GM18505 (cell line): Measurements from ENCODE around the gene DYNLT4.
"Not testable (repeated sequence)": the region's sequence is repeated elsewhere in the genome, so short reads cannot be mapped to it uniquely, and the experiment has no call there.

ENCODE experiments used
- ATAC-seq: cut with Tn5 transposase; IDR thresholded peaks from one replicate; pipeline ENCODE4 v1.9.1; 2021; ENCODE audit not compliant: unreplicated experiment
- POLR2A ChIP-seq: IDR thresholded peaks from 4 replicates; pipeline ENCODE4 v1.6.1; 2011; ENCODE audit warnings: borderline replicate concordance; ENCODE audit not compliant: insufficient read depth, insufficient read length; ENCODE audit errors: extremely low read depth

The DYNLT4 gene

DNA sequence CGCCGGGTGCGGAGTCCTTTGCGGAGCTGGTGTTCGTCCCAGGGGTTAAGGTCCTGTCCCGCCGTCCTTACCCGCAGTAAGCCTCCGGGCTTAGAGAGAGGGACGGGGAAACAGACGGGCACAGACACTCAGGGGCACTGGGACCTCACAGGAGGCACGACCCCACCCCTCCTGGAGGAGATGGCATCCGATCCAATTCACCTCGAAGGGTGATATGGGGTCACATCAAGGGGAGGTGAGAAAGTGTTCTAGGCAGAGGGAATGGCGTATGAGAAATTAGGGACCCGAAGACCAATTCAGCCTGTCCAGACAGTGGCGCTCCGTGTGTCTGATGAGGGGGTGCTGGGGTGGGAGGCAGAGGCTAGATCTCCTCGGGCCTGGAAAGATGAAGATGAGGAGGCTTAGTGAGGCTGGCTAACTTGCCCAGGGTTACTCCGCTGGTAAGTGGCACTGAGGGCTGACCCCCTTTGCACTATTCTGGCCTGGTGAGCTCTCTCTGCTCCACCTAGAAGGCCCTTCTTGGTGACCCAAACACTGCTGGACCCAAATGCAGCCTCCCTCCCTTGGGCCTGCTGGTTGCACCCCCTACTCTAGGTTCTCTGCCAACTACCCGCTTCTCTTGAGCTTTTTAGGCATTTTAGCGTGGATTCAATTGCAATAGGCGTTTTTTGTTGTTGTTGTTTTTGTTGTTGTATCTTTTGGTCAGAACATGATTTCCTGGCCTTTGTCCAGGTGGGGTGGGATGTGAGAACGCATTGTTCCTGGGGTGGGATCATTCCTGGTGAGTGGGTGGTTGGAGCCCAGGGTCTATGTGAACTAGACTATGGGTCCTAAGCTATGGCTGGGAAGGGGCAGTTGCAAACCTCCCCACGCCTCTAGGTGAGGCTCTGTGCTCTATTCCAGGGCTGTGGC is 13.4 kb upstream of the DYNLT4 start:
- ATAC-seq, result no peak
- TF ChIP-seq POLR2A, result no peak

DNA sequence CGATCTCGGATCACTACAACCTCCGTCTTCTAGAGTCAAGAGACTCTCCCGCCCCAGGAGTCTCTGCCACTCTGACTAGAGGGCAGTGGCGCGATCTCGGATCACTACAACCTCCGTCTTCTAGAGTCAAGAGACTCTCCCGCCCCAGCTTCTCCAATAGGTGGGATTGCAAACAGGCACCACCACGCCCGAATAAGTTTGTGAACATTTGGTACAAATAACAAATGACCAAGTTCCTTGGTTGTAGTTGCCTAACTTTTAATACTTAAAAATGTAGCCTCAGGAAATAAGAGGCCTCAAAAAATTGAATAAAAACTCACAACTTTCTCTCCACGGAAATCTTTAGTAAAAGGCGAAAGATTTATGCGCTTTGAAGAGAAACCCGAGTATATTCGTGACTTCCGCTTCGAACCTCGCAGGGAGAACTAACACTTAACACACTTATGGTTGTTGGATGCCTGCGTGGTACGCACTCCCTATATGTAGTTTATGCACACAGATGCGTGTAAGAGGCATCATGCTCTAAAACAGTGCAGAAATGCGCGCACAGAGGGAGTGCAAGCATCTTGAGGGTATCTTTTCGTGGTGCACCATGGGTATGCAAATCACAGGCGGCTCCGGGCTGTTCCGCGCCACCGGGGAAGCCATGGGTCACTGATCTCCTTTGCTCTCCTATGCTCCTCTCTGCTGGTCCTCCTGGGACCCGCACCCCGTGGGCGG is 12.6 kb upstream of the DYNLT4 start:
- ATAC-seq, result peak; percentile 78
- TF ChIP-seq POLR2A, result peak; percentile 99

DNA sequence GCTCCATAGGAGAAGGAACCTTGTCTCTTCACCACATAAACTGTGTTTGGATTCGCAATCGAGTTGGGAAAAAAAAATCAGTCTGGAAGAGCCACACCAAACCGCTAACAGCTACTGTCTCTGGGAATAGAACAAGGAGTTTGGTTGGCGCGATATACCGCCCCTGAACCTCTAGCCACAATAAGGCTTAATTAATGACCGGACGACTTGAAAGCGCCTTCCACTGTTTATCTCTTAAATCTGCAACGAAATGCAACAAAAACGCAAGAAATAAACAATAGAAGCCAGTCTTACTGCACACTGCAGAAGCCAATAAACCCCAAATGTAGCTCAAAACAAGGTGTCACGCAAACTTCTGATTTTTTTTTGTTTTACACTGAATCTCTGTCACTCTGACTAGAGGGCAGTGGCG is 12.1 kb upstream of the DYNLT4 start:
- TF ChIP-seq POLR2A, result no peak
- ATAC-seq, result no peak

DNA sequence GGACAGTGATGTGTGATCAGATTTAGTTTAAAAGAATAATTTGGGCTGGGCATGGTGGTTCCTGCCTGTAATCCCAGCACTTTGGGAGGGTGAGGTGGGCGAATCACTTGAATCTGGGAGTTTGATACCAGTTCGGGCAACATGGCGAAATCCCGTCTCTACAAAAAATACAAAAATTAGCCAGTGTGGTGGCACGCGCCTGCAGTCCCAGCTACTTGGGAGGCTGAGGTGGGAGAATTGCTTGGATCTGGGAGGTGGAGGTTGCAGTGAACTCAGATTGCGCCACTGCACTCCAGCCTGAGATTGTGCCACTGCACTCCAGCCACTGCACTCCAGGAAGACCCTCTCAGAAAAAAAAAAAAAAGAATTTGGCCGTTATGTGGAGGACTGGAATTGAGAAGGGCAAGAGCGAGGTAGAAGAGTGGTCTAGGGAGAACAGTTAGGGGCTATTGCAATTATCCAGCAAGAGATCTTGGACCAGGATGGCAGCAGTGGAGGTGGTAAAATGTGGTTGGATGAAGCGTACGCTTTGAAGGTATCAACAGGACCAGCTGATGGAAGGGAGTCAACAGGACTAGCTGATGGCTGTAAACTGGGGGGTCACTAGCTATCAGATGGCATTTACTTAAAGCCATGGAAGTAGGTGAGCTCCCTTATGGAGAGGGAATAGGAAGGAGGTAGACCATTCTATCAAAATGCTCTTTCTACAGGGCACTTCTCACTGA is 10.8 kb upstream of the DYNLT4 start:
- ATAC-seq, result no peak
- TF ChIP-seq POLR2A, result no peak

DNA sequence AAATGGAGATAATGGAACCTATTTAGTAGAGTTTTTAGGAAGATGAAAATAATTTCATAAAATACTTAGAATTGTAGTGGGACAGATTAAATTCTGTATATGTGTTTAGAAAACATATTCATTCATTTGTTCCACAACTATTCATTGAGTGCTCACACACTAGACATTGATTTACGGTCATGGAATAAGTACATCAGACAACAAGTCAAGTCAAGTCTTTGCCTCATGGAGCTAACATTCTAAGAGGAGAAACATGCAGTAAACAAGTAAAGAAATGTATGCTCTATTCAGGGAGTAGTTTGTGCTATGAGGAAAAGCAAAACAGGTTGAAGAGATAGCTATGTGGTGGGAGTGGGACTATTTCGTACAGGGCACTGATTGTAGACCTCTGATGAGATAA is 10.2 kb upstream of the DYNLT4 start:
- TF ChIP-seq POLR2A, result no peak
- no peak for ATAC-seq

DNA sequence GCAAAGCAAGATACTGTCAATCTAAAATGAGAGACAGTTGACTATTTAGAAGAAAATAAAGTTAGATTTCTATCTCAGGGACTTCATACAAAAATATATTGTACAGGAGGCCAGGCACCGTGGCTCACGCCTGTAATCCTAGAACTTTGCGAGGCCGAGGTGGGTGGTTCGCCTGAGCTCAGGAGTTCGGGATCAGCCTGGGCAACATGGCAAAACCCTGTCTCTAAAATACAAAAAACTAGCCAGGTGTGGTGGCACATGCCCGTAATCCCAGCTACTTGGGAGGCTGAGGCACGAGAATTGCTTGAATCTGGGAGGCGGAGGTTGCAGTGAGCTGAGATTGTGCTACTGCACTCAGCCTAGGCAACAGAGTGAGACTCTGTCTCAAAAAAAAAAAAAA is 8.8 kb upstream of the DYNLT4 start:
- not testable (repeated sequence) for ATAC-seq

DNA sequence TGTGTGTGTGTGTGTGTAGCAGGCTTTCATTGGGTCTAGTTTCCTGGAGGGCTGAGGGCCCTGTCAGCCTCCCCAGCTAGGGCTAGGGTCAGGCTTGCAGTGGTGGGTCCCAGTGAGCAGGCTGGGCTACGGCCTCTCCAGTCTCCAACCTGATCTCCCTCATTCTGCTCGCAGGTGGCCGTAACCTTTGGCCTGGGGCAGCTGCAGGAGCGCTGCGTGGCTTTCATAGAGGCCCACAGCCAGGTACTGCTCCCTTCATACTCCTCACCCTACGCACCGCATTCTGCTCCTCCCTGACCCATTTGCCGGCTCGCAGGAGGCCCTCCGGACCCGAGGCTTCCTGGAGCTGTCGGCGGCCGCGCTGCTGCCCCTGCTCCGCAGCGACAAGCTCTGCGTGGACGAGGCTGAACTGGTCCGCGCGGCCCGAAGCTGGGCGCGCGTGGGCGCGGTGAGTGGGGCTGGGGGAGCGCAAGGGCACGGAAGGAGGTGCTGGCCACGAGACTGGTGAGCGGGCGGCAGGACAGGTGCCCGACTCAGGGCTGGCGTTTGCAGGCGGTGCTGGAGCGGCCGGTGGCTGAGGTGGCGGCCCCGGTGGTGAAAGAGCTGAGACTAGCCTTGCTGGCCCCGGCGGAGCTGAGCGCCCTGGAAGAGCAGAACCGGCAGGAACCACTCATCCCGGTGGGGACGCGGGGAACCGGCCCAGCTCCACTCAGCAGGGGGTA is 5.8 kb upstream of the DYNLT4 start:
- no peak for TF ChIP-seq POLR2A
- ATAC-seq, result no peak

DNA sequence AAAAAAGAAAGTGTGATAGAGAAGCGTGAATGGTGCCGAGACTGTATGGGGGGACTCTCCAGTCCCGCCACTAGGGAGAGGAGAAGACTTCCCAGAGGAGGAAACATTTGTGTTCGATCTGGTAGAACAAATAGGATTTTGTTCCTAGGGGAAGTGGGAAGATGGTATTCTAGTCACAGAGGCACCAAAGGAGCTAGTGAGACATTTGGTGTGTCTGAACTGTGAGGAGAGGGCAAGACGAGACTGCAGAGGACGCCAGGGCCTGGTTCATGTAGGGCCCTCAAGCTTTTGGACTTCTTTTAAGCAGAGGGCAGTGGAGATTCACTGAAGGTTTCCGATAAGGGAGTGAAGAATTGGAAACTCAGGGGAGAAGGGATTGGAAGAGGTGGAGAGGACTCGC is 4.1 kb upstream of the DYNLT4 start:
- ATAC-seq, result no peak
- no peak for TF ChIP-seq POLR2A

DNA sequence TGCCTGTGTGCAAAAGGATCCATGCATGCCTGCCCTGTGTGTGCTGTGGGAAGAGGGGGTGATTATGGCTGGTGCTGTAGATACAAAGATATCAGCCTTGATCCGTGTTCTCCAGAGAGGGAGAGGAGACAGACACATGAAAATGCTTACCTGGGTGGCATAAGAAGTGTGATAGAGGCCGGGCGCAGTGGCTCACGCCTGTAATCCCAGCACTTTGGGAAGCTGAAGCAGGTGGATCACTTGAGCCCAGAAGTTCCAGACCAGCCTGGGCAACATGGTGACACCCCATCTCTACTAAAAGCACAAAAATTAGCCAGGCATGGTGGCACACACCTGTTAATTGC is 3.6 kb upstream of the DYNLT4 start:
- not testable (repeated sequence) for ATAC-seq

DNA sequence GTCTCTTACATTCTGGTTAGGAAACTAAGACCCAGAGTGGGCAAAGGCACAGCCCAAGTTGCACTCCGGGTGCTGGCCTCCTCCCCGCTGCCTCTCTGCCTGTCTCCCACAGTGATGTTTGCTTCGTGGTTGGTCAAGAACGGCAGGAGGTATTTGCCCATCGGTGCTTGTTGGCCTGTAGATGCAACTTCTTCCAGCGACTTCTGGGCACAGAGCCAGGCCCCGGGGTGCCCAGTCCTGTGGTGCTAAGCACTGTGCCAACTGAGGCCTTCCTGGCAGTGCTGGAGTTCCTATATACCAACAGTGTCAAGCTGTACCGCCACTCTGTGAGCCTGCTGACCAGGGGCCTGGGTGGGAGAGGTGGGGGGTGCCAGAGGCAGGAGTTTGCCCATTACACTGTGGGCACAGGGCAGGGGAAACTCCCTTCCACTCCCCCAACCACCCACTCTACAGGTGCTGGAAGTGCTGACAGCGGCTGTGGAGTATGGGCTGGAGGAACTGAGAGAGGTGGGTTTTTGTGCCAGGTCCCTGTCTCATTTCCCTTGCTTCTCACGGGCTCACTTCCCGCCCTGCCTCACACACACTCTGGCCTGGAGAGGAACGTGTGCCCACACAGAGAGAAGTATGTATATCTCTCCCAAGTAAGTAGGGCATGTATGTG is 3.1 kb upstream of the DYNLT4 start:
- no peak for TF ChIP-seq POLR2A
- ATAC-seq, result no peak

DNA sequence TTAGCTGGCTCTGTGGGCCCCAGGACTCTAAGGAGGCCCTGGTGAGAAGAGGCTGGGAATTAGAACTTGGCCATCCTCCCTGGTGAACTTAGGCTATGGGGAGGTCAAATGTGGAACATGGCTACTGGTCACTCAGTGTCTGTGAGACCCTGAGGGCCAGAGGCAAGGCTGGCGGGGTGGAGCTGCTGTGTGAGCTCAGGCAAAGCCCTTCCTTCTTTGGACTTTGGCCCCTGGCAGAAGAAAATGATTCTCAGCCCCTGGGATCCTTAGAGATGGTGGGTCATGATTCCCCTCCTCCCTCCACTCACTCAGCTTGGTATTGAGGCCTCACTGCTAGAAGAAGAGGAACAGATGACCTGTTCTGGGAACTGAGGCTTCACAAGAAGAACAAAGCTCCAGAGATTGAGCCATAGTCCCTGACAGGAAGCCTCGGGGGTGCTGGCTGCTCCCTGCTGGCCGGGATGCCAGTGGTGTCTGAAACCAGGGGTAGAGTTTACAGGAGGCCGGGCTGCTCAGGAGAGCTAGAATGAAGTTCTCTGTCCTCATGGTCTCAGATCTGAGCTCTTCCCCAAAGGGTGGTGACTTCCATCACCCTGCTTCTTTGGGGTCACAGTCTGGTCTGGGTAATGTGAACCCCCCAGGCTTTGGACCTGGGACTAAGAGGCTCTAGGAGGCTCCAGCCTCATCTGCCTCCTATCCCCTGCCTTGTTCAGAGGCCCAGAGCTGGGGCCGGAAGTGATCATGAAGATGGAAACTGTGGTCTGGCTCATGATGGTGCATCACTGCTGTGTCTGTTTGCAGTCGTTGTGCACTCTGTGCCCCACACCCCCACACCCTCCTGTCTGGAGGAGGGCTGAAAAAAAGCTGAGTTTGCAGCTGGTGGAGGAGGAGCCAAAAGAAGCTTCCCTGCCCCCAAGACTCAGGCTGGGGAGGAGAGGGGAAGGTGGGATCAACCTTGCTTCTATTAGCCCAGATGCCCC is 2.1 kb upstream of the DYNLT4 start:
- peak; percentile 35 for ATAC-seq
- peak; percentile 77 for TF ChIP-seq POLR2A
